Measurements from ENCODE around the gene TEKT5.

DNA sequence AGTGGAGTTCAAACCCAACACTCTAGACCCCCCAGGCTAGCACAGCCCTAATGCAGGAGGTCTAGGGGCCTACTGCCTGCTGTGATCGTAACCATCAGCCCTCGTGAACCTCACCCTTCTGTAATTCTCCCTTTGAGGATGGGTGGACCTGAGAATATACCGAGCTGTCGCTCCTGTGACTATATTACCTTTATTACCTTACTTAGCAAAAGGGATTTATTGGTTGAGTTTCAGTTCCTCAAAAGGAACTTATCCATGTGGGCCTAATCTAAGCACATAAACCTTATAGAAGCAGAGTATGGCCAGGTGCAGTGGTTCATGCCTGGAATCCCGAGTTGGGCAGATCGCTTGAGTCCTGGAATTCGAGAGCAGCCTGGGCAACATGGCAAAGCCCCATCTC, 95.1 kb downstream of the TEKT5 start:
- TF ChIP-seq CTCF (IDR thresholded peaks at IDR 0.05): no peak
- no peak for TF ChIP-seq POLR2A (IDR thresholded peaks at IDR 0.05)

All from heart left ventricle (tissue), 13 donors.